Stimulated activated CD4-positive, alpha-beta T cell treated with anti-CD3 and anti-CD28 coated beads, TNF-alpha, amount 100 ng/mL, for 1 hour (primary cell): Measurements from ENCODE around the gene CAMK4.

ENCODE experiments used
- DNase-seq, 3 donors: peaks; one replicate each; pipeline ENCODE4 v3.0.0-alpha.2; 2020; ENCODE audit warnings: low read depth in 3 of 3, low spot score in 1 of 3

Gene CAMK4

GRCh38 chr5:111422245-111422644 lies 198.1 kb downstream of the CAMK4 start:
- no peak for DNase-seq

GRCh38 chr5:111422747-111423720 lies 198.8 kb downstream of the CAMK4 start:
- DNase-seq = no peak

DNA sequence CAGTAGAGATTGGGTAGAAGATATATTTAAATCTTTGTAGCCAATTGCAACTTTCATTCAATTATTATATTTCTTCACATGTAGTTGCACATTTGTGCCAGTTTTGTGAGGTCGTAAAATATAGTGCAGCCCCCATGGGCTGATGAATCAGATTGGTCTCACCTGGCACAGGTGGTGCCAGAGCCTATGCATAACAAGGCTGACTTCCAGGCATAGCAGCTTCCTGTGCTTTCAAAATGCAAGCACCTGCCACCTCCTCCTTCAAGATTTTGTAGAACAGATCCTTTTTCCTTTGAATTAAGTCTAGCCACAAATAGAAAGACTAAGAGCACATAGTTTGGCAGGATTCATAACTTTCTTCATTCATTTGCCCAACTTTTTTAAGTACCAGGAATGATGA lies 201.0 kb downstream of the CAMK4 start:
- no peak for DNase-seq

GRCh38 chr5:111427762-111428161 lies 203.6 kb downstream of the CAMK4 start:
- no peak for DNase-seq

- no peak for DNase-seq
Measured at GRCh38 chr5:111432883-111433536, 208.8 kb downstream of the CAMK4 start.

DNA sequence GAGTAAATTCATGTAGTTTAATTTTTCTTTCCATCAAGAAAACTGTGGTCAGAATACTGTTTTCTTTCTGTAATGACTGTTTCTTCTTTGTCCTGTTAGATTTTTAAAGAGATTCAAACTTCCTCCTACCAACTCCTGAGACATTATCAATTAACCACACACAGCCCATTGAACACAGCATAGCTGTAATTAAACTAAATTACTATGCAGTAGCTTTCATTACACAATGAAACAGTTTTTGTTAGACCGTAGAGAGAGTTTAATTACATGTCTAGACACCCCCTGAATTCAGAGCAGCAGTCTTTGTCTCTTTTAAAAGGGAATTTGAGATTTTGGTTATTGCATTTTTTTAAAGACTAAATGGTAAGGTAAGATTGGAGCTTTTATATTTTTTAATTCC lies 210.6 kb downstream of the CAMK4 start:
- DNase-seq = no peak

DNA sequence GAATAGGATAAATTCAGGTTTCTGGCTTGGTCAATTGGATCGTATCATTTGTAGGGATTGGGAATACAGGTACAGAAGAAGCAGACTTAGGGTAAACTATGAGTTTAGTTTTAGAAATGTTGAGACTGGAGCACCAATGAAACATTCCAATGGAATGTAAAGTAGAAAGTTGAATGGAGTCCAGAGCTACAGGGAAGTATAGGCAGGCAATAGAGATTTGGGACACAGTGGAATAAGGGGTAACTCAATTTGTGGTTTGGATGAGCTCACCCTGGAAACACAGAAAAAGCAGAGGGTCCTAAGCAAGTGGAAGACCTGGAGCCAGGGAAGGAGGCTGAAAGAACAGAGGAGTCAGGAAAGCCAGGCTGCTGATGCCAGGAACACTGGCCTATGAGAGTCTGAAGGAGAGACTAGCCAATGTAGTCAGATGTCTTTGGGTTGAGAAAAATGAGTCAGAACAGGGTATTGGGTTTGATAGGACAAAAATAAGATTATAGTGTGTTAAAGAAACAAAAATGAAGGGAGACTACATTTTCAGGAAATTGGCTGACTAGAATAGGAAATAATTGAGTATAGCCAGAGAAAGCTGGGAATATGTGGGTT lies 215.4 kb downstream of the CAMK4 start:
- no peak for DNase-seq

GRCh38 chr5:111447099-111447498 lies 222.9 kb downstream of the CAMK4 start:
- DNase-seq = no peak

DNA sequence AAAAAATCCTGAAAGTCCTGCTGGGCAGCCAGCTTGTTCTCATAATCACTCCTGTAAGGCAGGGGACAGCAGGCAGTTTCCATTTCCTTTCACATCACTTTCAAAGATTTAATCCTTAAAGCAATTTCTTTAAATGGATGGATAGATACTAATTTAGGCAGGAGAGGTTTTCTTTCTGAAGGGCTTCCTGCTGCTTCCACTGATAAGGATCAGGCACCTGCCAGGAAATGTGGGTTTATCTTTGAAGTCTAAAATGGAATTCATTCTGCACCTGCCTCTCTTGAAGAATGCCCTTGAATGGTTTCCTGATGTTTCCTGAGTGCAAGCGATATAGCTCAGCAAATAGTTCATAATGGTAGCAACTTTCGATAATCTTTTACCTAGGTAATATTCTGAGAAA lies 223.6 kb downstream of the CAMK4 start:
- DNase-seq = no peak

- DNase-seq = no peak
Measured at GRCh38 chr5:111453295-111453694, 229.1 kb downstream of the CAMK4 start.

- DNase-seq = no peak
Measured at GRCh38 chr5:111453747-111454146, 229.6 kb downstream of the CAMK4 start.

DNA sequence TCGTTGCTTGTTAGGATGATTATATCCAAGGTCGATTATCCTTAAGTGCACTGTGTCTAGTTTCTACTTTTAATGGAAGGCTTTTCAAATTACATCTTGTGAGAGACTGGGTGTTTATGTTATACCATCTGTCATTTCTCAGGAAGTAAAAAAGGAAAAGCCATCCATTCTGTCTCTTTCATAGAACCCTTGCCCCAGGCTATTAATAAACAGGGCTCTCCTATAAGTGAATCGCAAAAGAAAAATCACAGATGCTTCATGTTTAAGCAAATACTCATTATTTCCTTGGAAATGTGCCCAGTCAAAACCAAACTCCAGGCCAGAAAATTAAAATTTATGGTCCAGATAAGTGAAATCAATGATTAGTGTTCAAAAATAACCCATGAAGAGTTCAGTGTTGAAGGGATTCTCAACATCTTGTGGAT lies 230.0 kb downstream of the CAMK4 start:
- DNase-seq = no peak

DNA sequence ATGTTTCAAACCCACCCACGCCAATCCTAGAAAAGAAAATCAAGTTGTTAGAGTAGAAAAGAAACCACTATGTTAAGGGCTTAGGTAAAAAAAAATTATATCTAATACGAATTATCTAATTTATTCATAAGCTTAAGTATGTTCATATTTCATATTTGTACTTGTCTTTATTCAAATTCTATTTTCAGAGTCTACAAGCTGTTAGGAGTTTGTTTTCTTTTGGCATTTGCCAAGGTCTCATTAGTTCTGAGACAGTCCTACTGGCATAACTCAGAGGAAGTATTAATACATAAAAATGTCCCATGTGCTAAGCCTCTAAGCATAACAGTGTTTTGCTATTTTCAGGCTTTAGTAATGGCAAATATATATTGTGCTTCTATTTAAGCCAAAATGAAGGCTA lies 230.6 kb downstream of the CAMK4 start:
- DNase-seq = no peak

- DNase-seq = no peak
Measured at GRCh38 chr5:111461255-111461671, 237.1 kb downstream of the CAMK4 start.

DNA sequence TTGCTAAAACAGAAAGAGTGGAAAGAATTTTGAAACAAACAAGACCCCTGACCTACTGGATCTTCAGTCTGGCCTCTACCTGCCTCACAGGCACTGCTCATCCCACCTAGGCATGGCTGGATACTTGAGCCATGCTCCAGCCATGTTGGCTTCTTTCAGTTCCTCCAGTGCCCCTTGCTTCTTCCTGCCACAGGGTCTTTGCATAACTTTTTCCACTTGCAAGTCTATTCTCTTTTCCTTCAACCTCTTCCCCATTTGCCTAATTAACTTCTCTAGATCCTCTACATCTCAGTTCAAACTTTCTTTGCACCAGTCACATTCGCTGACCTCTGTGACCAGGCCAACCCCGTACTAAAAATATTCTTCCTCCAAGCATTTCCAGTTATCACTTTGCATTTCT lies 237.8 kb downstream of the CAMK4 start:
- DNase-seq = no peak

DNA sequence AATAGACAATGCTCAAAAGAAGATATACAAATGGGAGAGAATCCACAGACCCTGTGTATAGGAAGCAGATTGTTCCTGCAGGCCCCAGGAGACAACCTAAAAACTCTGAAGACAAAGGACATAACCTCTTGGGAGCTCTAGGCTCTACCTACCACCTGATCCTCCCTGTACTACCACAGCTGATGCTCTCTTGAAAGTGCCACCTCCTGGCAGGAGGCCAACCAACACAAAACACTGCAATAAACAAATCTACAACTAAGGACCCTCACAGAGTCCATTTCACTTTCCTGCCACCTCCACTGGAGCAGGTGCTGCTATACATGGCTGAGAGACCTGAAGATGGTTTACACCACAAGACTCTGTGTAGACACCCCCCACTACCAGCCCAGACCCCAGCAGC lies 239.1 kb downstream of the CAMK4 start:
- no peak for DNase-seq

DNA sequence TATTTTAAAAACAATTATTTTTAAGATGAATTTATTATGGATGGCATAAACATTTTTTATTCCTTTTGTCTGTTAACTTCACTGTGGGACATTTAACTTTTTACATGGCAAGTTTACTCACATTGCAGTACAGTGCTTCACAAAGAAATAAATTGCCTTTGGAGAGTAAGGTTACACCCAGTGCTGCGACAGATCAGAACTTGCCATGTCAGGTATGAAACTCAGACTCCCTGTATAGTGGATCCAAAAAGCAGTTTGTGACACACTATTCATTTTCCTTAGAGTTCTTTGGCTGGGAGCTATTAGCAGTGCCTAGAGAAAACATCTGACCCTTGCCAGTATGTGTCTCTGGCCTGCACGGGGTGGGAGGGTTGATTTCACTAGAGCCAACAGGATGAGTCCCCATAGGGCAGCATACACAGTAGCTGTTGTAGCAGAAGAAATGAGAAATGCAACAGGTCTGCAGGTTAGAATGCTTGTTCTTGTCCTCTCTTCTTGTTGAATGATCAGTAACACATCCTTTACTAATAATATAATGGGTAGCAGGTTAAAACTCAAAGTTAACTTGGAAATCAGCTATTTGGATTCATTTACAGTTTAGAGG lies 245.2 kb downstream of the CAMK4 start:
- no peak for DNase-seq

DNA sequence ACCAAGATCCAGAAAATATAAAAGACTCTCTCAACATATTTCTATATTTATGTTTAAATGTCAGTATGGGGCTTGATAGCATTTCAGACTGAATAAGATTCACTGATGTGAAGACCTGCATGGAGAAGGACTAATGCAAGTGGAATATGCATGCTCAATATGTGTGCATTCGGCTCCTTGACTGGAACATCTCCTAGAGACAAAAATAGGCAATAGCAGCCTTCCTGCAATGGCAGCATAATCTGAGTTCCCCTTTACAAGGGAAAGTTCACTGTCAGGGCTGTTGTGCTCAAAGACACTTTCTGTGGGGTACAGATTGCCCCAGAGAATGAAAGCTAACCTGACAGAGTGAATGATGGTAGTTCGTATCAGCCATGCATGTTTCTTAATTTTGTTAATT lies 245.7 kb downstream of the CAMK4 start:
- DNase-seq = no peak

GRCh38 chr5:111472096-111472495 lies 247.9 kb downstream of the CAMK4 start:
- no peak for DNase-seq

GRCh38 chr5:111472579-111472978 lies 248.4 kb downstream of the CAMK4 start:
- DNase-seq = no peak

DNA sequence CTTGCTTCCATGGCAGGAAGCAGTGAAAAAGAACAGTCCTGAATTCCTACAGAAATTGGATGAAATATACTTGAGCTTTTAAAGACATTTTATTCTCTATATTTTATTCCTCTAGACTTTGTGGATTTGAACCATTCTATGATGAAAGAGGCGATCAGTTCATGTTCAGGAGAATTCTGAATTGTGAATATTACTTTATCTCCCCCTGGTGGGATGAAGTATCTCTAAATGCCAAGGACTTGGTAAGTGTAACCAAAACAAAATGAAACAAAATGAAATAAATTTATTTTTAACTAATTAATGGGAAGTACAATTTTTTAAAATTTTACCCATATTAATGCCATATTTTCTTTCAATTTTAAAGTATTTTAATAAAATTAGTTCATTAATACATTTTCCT lies 254.1 kb downstream of the CAMK4 start:
- DNase-seq = no peak

GRCh38 chr5:111478898-111479297 lies 254.7 kb downstream of the CAMK4 start:
- no peak for DNase-seq
